GM21381 (cell line): Measurements from ENCODE around the gene TLE3.
"Not testable (repeated sequence)": the region's sequence is repeated elsewhere in the genome, so short reads cannot be mapped to it uniquely, and the experiment has no call there.

Source experiments
- ATAC-seq: cut with Tn5 transposase; IDR thresholded peaks from one replicate; pipeline ENCODE4 v1.9.1; 2021; ENCODE audit warnings: mild to moderate bottlenecking, moderate library complexity; ENCODE audit not compliant: unreplicated experiment

Gene TLE3

DNA sequence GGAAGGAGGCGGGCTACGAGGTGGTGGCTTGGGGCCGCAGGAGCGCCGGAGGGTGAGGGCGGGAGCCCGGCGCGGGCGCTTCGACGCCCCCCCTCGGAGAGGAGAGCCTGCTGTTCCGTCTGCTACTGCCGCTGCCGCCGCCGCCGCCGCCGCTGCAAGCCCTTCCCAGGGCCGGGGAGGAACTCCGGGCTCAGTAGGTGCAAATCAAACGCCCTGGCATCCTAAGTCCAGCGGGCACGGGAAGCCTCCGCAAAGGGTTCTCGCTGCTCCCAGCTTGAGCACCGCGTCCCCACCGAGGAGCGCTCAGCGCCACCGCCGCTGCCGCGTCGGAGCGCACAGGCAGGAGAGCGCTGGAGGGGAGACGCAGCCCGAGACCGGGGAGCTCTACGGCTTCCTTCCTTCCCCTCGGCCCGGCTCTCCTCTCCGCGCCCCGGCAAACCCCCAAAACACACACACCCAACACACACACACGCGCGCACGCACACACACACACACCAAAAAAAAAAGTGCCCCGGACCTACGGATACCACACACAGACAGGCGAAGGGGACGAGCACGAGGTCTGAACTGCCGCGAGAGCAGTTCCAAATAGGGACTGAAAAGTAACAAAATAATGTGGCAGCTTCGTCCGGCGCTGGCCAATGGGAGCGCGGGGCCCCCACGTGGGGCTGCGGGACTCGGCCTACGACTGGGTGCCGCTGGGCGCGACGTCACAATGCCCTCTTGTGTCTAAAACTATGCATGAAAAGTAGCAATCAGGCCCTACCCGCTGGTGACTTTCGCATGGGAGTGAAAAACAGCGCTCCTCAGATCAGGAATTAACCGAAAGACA is at the start of gene TLE3:
TSS of gene TLE3 (minus strand) at position 597 of the 832 bp plus-strand sequence. CDS start 1,119 bp downstream, outside the sequence.
- ATAC-seq: peak; percentile 52

DNA sequence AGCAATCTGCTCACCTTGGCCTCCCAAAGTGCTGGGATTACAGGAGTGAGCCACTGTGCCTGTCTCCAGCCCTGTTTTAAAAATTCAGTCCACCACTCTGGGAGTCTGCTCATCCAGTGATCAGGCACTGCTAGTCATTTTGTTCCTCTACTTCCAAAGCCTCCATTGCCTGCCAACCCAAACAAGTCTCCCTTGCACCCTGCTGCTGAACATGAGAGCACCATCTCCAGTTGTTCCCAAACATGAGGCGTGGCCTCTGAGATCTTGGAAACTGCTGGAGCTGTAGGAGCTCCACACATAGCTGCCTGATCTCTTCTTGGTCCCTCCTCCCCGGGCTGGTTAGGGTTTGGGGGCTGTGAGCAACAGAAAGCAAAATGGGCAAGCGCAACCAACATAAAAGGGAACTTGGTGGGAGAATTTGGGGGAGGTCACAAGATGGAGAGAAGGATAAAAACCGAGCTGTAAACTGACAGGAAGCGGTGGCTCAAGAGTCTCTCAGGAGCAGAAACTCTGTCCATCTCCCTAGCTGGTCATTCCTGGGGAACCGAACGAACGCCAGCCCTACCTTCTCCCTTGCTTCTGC is 49.6 kb upstream of the TLE3 start:
- no peak for ATAC-seq

DNA sequence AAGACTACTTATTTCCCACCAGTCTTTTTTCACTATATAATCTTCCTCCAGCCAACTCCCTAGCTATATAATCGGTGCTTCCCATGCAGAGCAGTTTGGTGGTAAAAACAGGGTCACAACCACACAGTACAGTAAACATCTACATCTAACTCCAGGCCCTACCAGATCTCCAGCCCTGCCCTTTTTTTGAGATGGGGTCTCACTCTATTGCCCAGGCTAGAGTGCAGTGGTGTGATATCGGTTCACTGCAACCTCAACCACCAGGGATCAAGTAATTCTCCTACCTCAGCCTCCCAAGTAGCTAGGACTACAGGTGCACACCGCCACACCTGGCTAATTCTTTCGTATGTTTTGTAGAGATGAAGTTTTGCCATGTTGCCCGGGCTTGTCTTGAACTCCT is 49.1 kb upstream of the TLE3 start:
- no peak for ATAC-seq

DNA sequence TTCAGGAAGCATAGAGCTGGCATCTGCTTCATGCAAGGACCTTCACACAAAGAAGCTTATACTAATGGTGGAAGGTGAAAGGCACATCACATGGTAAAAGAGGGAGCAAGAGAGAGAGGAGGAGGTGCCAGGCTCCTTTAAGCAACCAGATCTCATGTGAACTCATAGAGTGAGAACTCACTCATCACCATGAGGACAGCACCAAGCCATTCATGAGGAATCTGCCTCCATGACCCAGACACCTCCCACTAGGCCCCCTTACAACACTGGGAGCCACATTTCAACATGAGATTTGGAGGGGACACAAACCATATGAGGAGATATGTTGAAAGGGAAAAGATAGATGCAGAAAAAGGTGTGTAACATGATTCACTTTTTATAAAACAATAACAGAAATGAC is 48.4 kb upstream of the TLE3 start:
- ATAC-seq: no peak

DNA sequence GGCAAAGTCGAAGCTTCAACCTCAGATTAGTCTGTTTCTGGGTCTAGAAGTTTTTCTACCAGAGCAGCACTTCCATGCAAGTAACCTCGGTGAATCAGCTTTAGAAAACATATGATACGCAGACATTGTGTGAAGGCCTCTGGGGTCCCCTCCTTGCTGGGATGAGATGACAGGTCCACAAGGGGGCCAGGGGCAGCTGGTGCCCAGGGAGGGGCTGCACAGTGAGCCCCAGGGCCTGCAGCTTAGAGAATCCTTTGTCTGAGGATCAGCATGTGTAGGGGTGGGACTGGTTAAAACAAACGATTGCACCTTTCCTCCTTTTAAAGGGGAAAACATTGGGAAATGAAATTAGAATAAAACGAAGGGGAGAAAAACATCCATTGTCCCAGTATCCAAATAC is 47.5 kb upstream of the TLE3 start:
- no peak for ATAC-seq

DNA sequence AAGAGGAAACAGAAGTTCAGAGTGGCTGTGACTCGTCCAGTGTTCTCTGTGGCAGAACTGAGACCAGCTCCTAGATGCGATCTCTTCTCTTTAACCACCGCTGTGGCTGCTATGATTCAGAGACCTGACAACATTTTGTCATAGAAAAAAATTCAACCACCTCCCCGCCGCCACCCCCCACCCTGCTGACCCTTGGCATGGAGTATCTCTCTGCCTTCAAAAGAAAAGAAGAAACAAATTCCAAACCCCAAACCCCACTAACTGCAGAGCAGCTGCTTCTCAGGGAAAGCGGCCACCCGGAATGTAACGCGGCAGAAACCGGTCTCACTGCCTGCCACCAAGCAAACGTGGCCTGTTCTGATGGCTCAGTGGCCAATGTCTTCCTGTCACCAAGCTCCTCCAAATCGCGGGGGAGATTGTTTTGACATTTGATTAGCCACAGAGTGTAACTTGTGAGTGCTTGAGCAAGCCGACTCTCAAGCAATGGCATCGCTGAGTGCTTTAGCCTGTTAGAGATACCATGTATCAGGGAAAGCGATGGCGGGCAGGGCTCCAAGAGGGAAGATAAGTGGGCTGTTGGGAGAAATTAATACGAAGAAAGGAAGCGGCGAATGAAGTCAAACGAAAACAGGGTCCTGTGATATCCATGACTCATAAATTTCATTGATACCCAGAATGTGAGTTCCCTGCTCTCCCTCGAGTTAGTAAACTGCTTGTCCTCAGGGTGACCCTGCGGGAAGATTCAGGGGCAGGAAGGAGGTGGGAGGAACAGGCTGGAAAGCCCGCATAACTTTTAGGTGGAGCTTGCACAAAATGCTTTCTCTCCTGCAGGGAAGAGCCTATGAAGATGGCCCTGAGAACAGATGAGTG is 44.8 kb upstream of the TLE3 start:
- ATAC-seq: no peak

DNA sequence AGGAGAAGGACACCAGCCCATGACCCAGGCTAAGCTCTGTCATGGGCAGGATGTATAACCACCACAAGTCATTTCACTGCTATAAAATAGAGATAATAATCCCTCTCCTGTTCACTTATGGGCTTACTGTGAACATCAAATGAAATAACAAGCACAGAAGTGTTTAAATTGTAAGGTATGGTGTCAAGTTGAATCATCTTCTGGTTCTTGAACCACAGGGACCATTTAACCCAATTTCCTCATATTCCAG is 44.3 kb upstream of the TLE3 start:
- ATAC-seq: no peak

DNA sequence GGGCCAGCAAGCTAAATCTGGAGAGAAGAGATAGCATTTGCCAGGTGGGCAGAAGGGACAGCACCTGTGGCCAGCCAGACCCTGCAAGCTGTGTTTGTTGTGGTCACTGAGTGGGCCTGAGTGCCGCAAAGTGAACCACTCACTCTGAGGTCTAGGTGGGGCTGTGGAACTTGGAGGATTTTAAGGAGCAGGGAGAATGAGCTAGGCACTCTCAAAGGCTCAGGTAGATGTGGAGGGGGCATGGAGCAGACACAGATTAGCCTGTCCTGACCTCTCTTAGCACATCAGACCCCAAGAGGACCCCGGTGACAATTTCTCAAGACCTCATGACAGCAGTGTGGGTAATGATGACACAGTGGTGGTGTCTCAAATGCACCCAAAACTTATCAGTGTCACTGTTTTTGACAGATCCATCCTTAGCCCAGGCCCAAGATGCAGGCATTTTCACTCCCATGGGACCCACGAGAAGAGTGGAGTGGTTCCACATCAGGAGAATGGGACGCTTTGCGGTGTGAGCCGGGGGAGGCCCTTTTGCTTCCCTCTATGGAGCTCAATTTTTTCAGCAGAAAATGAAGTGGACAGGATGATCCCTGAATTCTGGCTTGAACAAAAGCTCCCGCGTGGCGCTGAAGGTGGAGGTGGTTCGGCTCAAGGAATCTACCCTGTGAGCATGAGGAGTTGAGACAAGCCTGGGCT is 43.8 kb upstream of the TLE3 start:
- peak; percentile 6 for ATAC-seq

DNA sequence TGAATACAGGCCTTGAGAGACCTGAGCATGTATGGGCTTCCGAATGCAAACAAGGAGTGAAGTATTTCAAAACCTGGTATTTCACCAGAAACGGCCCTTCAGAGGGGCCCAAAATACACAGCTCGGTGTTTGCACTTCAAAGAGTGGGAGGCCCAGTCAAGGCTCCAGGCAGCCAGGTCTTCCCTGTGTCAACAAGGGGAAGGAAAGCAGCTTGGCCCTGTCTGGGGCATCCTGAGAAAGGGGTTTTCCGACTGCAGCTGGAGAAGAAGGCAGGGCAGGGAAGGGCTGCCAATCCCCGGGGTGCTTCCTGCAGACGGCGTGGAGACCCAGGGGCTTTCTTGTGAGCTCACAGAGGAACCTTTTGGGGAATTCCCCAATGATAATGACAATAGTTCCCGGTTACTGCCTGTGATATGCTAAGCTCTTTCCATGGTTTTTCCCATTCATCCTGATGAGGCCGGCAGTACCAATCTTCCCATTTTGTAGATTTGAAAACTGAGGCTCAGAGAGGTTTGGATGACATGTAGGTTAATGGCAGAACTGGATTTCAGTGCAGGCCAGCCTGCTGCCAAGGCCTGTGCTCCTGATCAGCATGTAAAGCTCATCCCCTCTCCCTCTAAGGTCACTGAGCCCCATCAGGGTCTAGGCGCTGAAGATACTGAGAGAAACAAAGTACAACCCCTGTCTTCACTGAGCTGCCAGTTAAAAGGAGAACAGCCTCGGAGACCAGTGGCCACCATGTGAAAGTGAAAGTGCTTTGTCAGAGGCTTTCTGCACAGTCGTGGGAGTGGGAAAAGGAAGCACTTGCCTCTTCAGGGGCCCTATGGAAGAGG is 43.0 kb upstream of the TLE3 start:
- peak; percentile 47 for ATAC-seq

DNA sequence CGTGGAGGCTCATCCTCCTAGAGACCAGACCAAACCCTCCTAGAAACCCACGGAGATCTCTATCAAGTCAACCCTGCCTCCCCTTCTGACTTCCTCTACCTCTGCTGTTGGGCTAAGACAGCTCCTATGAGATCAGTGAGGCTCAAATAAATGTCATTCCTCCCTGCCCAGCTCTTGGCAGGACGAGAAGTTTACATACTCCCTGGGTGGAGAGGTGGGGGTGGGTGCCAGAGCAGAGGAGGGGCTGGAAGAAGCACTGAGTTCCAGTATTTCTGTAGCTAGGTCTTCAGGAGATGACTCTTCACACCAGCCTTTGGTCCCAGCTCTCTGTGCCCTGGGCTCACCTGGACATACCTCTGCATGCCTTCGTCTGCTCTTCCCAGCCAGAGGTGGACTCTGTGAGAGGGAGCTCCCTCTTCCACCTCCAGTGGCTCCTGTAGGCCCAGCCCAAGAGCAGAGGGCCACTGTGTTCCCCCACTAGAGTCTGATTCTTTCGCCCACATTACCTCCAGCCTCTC is 42.4 kb upstream of the TLE3 start:
- no peak for ATAC-seq

DNA sequence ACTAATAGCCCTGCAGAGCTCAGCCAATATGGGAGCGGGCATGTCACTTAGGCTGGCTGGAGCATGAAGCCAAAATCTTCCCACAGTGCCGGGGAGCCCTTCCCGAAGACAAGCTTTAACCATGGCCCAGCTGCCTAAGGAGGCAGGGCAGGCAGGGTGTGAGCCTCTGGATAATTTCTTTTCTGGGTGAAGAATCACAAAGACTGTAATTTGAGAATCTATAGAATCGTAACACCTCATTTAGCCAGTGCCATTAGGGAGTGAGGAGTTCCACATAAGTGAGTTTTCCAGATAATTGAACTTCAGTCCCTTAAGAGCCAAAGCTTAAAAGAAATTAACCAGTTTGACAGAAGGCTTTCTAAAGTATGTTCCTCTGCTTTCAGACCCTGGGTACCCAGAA is 40.2 kb upstream of the TLE3 start:
- ATAC-seq: no peak

DNA sequence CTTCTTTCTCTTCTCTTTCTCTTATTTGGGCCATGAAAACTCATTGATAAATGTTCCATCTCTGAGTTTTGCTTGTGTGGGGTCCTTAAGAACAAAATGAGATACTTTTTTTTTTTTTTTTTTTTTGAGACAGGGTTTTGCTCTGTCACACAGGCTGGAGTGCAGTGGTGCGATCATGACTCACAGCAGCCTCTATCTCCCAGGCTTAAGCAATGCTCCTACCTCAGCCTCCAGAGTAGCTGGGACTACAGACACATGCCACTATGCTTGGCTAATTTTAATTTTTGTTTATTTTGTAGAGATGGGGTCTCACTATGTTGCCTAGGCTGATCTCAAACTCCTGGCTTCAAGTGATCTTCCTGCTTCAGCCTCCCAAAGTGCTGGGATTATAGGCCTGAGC is 39.3 kb upstream of the TLE3 start:
- ATAC-seq: not testable (repeated sequence)

DNA sequence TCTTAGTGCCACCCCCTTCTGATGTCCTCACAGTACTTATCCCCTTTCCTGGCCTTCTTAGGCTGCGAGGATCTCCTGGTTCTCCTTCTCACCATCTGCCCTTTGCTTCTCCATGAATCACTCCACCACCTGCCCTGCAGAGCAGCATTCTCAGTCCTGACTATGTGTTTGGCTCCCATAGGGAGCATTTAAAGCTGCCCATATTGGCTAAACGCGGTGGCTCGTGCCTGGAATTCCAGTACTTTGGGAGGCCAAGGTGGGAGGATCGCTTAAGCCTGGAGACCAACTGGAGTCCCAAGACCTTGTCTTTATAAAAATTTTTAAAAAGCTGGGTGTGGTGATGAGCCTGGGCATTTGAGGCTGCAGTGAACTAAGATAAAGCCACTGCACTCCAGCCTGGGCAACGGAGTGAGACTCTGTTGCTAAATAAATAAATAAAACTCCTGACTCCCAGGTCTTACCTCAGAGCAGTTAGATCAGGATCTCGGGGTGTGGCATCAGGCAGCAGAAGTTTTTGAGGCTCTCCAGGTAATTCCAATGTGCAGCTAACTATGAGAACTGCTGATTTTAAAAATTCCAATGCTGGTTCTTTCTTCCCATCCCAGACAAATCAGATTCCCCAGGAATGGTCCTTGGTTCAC is 36.2 kb upstream of the TLE3 start:
- no peak for ATAC-seq

DNA sequence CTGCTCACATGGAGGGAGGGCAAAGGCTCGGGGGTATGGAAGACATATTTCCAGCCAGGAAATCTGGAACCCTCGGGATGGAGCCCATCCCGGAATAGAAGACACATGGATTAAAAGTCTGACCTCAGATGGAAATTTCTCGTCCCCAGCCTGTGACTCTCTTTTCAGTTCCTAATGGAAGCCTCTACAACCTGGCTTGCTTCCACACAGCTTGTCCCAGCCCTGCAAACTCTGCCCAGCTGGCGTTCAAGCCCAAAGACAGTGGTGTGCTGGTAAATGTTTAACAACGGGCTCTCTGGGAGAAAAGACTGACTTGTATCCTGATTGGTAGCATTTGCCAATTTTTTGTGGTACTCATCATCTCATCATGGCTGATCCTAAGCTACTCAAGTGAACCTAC is 35.6 kb upstream of the TLE3 start:
- ATAC-seq: no peak

DNA sequence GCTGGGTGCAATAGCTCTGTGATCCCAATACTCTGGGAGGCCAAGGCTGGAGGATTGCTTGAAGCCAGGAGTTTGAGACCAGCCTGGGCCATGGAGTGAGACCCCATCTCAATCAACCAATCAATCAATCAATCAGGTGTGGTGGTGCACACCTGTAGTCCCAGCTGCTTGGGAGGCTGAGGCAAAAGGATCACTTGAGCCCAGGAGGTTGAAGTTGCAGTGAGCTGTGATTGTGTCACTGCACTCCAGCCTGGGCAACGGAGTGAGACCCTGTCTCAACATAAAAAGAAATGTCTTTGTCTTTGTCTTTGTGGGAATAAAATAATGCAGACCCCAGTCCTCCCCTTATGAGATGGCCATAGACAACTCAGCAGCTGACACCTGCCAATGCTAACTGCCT is 34.9 kb upstream of the TLE3 start:
- no peak for ATAC-seq

DNA sequence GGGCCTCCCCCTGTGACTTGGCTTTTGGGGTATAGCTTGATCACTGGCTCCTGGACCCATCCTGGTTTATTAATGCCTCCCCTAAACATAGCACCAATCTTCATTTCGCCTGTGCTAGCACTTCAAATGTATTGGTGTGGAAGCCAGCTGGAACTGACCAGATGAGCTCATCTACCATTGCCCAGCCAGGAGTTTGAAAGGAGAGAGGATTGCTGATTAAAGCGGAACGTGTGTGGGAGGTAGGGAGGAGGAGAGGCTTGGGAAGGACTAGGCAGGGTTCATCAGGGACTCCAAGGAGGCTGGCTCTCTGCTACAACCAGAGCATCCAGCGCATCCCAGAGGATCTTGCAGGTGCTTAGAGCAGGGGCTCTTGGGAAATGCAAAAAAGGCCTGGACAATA is 34.4 kb upstream of the TLE3 start:
- no peak for ATAC-seq

DNA sequence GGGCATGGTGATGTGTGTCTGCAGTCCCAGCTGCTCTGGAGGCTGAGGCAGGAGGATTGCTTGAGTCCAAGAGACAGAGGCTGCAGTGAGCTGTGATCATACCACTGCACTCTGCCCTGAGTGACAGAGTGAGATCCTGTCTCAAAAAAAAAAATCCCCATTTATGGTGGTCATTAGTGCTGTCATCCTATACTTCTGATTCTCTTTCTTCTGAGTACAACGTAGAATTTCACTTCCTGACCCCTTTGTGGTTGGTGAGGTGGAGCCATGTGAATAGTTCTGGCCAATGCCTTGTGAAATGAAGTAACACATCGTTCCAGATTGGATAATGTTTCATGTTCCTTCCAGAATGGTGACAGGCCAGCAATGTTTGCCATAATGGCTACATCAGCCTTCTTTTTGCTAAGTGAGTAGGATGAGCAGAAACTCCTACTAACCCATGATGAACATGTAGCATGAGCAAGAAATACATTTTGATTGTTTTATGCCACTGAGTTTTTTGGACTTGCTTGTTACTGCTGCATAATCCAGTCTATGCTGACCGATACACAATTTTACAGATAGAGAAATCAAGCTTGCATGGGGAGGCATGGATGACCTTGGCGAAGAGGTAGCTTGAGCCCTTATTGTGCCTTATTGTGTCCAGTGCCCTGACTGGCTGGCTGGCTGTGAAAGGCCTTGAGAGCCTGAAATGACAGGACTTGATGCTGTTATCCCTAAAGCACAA is 30.9 kb upstream of the TLE3 start:
- no peak for ATAC-seq

DNA sequence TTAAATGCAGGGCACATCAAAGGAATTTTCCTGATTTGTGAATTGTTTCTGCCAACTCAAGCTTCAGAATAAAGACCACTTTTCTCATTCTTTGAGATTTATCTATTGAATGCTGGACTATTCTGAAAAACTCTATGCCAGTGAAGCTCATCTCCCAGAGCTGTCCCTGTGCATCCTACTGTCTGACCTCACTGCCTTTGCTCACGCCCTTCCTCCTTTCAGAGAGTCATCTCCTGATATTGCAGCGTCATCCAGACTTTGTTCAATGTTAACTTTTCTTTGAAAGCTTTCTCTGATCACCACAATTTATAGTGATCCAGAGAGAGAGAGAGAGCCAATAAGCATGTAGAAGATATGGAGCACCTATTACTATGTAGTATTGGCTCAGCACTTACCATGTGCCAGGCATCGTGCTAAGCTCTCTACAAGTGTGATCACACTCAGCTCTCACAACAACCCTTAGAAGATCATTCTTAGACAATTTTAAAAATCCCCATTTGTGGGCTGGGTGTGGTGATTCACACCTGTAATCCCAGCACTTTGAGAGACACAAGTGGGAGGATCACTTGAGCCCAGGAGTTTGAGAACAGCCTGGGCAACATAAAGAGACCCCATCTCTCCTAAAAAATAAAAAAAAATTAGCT is 30.2 kb upstream of the TLE3 start:
- no peak for ATAC-seq

DNA sequence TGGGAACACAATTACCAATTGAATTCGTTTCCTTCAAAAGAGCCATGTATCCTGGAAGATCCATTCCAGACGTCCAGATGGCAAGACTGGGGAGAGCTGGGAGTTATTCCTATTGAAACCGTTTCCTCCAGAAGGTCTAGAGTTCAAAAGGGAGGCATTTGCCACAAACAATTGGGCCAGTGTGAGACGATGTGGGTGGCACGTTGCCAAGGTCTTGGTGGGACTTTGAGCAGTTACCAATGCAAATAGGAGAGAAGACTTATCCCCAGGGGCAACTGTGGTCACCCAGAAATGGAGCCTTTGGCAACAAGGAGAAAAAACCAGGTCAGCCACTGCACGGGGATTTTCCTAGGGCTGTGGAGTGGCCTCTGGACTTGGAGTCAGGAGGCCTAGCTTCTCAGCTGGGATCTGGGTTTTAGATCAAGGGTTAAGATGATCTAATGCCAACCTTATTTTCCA is 29.6 kb upstream of the TLE3 start:
- ATAC-seq: no peak
